Measurements from ENCODE around the gene DPYSL5.

Gene DPYSL5

DNA sequence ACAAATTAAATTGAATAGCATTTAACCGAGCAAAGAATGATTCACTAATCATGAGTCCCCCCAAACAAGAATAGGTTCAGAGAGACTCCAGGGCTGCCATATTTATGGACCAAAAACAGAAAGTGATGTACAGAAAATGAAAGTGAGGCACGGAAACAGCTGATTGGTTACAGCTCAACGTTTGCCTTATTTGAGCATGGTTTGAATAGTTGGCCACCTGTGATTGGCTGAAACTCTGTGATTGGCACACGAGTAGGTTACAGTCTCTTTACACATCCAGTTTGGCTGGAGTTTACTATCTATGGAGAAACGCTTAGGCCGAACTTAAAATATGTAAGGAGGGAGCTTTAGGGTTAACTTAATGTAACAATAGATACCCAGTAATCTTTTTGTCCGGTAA, 27.0 kb upstream of the DPYSL5 start:
- Mint-ChIP-seq H3K9me3 (no peaks in the 10 kb centered on the region), H3K36me3 (no peaks in the 10 kb centered on the region), H3K27ac (no peak overlapping the region), H3K4me3 (no peak overlapping the region), H3K4me1 (no peaks in the 10 kb centered on the region), H3K27me3 (peaks cover 42% of the 10 kb centered on the region)
- ATAC-seq, result no peak

DNA sequence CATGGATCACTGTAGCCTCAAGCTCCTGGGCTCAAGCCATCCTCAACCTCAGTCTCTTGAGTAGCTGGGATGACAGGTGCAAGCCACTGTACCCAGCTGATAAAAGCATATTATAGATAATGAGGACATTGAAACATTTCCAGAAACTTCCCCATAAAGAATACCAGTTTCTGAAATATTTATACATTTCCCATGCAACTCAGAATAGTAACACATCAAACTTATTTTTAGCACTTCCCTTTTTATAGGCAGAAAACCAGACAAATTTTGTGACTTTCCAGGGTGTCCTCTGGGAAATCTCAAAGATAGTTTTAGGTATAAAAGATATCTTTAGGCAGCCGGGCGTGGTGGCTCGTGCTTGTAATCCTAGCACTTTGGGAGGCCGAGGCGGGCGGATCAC, 25.1 kb upstream of the DPYSL5 start:
- H3K9me3 Mint-ChIP-seq, result no peaks in the 10 kb centered on the region
- H3K27me3 Mint-ChIP-seq, result peaks cover 33% of the 10 kb centered on the region
- no peaks in the 10 kb centered on the region for H3K4me1 Mint-ChIP-seq
- H3K36me3 Mint-ChIP-seq, result no peaks in the 10 kb centered on the region
- no peak for ATAC-seq
- no peak overlapping the region for H3K4me3 Mint-ChIP-seq
- H3K27ac Mint-ChIP-seq, result no peak overlapping the region

DNA sequence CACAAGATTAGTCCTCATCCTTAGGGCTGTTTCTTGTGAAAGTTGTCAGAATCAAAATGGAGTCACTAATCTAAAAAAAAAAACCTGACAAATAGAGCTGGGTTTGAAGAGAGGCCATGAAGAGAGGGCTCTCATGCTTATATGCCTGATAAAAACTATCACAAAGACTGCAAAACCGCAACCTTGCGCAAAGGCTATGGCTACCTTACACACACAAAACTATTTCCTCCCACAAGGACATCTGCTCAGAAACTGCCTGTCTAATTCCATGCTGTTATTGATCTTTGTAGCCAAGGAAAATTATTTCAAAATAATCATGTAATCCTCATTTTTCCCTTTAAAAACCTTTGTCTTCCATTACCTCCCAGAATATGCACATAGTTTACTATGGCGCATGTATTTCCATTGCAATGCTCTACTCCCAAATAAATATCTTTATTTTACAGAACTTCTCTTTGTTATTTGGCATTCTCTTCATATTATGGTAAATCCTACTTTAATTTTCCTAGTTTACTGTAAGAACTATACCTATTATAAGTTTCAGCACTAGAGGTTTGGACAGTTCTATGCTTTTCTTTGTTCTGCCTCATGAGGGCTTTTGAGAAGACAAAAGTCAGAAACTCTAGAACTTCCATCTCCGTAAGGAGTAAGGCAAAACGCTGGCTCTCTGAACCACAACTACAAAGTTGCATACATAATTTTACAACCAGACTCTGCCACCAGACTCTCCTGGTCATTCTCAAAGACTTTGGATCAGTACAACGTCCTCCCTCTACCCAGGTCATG, 9.6 kb upstream of the DPYSL5 start:
- Mint-ChIP-seq H3K27me3 (peaks cover 61% of the 10 kb centered on the region), H3K27ac (no peak overlapping the region), H3K4me1 (no peaks in the 10 kb centered on the region), H3K4me3 (no peak overlapping the region), H3K36me3 (no peaks in the 10 kb centered on the region), H3K9me3 (no peaks in the 10 kb centered on the region)
- ATAC-seq, result no peak

DNA sequence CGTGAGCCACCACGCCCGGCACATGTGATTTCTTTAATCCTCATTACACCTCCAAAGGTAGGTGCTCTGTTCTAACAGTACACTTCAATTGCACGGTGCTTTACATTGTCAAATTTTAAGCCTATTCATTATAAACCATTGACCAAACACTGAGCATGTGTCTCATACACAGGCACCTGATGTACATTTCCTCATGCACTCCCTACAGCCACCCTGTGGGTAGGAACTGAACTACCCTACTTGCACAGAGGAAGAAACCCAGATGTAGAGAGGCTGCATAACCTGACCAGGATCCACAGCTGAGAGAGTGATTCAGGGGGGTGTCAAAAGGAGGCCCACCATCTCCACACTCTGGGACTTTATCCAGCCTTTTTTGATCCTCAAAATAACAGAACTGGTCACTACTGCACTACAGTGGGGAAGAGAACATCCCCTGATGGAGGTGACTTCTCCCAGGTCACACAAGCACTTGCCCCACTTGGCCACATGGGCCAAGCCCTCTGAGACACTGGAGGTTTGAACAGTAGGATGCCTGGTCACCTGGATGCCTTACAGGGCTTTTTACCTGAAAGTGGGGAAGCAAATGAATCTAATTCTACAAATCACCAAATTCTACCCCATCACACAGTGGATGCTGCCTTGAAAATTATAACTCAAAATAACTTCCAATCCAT, 6.9 kb upstream of the DPYSL5 start:
- ATAC-seq, result no peak
- H3K36me3 Mint-ChIP-seq, result no peaks in the 10 kb centered on the region
- no peak overlapping the region for H3K27ac Mint-ChIP-seq
- no peaks in the 10 kb centered on the region for H3K9me3 Mint-ChIP-seq
- no peaks in the 10 kb centered on the region for H3K4me1 Mint-ChIP-seq
- H3K27me3 Mint-ChIP-seq, result peaks cover 63% of the 10 kb centered on the region
- H3K4me3 Mint-ChIP-seq, result no peak overlapping the region

DNA sequence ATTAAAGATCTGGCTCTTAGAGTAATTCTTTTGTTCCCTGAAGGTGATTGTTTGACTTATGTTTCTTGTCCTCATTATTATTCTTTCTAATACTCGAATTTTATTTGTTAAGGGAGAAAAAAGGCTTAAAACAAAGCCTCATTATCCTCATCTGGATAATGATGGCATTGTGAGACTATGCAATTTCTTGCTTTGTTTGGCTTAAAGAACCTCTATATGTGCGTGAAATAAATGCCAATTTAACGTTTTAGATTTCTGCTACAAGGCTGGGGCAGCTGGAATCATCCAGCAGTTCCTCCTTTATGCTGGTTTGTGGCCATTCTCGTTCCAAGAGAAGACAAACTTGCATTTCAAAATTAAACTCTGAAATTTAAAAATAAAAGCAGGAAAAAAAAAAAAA, 4.9 kb upstream of the DPYSL5 start:
- H3K27ac Mint-ChIP-seq, result no peak overlapping the region
- no peak overlapping the region for H3K4me3 Mint-ChIP-seq
- peaks cover 70% of the 10 kb centered on the region for H3K27me3 Mint-ChIP-seq
- H3K9me3 Mint-ChIP-seq, result no peaks in the 10 kb centered on the region
- peaks cover 12% of the 10 kb centered on the region for H3K4me1 Mint-ChIP-seq
- ATAC-seq, result no peak
- no peaks in the 10 kb centered on the region for H3K36me3 Mint-ChIP-seq

DNA sequence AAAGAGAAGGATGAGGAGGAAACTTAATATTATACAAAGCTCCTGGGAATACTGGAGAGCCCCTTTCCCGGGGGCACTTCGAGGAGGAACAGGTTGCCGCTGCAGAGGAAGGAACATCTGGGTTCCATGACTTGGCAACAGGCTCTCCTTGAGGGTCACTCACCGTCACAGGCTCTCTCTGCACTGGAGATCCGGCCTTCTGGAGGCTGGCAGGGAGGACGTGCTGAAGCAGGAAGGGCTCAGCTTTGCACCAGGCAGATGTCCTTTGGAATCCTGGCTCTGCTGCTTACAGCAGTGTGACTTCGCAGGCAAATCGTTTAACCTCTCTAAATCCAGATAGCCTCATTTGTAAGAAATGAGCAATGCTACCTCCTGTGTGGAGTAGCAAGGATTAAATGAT, 2.9 kb upstream of the DPYSL5 start:
- Mint-ChIP-seq H3K9me3 (no peaks in the 10 kb centered on the region), H3K4me3 (no peak overlapping the region), H3K27ac (no peak overlapping the region), H3K36me3 (no peaks in the 10 kb centered on the region), H3K27me3 (peaks cover 66% of the 10 kb centered on the region), H3K4me1 (peaks cover 23% of the 10 kb centered on the region)
- no peak for ATAC-seq

DNA sequence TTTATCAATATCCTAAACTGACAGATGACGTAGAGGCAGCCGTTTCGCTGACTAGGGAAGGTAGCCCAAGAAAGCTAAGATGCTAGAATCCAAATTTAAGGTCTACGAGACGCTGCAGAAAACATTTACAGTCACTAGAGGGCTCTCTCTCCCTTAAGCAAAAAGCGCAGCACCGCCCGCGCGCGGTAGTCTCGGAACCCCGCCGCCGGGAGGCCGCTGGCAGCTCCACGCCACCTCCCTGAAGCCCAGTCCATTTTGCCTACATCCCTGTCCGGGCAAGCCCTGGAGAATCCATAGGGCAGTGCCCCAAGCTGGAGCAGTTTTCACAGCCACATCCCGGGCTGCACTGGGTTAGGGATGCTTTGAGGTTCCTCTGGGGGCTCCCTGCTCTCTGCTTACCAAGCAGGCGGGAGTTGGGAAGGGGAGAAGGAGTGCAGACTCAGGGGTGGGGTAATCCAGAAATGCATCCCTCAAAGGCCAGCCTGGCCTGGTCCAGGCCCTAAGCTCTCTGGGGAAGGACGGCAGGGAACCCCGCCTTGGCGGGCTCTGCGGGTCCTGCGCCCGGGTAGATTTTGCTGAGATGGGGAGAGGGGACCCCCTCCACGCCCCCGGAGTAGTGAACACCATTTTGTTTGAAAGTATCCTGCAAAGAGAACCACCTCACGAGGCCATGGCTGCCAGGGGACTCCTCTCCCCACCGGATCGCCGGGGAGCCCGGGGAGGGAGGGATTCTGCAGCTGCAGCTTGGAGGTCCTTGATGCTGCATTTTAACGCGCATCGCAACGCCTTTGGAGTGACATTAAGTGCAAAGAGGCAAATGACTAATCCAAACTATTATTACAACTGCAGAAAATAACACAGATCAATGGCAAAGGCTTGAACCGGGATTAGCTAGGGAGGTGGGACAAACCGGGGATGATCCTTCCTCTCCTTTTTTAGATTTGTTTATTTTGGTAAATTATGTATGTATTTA, 1.3 kb upstream of the DPYSL5 start:
- peaks cover 24% of the 10 kb centered on the region for H3K4me1 Mint-ChIP-seq
- peak; percentile 68 for ATAC-seq
- H3K27me3 Mint-ChIP-seq, result peaks cover 73% of the 10 kb centered on the region
- H3K27ac Mint-ChIP-seq, result no peak overlapping the region
- H3K36me3 Mint-ChIP-seq, result no peaks in the 10 kb centered on the region
- peak overlapping the region; percentile 72 for H3K4me3 Mint-ChIP-seq
- H3K9me3 Mint-ChIP-seq, result no peaks in the 10 kb centered on the region

DNA sequence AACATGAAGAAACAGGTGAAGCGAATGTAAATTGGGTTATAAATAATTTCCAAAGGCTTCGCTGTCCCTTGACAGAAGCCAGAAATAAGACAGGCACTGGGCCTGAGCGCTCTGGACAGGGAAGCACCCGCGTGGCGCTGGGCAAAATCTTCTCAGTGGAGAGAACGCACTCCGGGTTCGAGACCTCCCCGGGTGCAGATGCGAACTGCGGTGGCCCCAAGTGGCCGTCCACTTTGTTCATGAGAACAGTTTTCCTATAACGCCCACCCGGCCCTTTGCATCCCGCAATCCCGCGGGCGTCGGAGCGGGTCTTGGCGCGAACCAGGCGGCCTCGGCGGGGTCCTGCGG, 651 bp upstream of the DPYSL5 start:
- H3K9me3 Mint-ChIP-seq, result no peaks in the 10 kb centered on the region
- peaks cover 24% of the 10 kb centered on the region for H3K4me1 Mint-ChIP-seq
- H3K36me3 Mint-ChIP-seq, result no peaks in the 10 kb centered on the region
- peaks cover 73% of the 10 kb centered on the region for H3K27me3 Mint-ChIP-seq
- no peak for ATAC-seq
- H3K27ac Mint-ChIP-seq, result no peak overlapping the region
- H3K4me3 Mint-ChIP-seq, result peak overlapping the region; percentile 26

DNA sequence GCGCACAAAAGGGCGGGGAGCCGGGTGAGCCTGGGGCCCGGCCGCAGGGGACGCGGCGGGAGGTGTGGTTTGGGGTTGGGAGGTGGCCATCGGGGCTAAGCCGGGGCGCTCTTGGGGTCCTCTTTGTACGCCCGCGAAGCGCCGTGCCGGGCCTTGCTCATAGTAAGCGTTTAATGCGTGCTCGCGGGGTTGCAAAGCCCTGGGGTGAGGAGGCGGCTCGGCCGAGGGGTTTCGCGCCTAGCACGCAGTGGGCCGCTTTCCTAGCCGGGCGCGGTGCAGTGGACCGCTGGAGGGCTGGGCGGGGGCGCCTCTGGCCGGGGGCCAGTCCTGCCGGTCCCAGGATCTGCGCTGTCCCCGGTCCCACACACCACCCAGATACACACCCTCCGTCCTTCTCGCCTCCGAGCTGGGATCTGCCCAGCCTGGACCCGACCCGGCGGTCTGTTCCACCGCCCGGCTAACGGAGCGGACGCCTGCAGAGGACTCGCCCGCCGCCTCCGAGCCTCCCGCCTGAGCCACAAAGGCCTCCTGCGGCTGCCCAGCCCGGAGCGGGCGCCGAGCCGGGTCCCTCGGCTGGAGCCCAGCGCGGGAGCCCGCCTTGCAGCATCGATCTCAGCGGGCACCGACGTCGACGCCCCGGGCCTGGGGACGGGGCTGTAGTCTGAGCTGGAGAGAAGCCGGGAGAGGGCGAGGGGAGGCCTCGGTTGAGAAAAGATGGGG, 564 bp downstream of the DPYSL5 start:
- Mint-ChIP-seq H3K27me3 (peaks cover 78% of the 10 kb centered on the region), H3K9me3 (no peaks in the 10 kb centered on the region), H3K4me3 (peak overlapping the region; percentile 80), H3K4me1 (peaks cover 24% of the 10 kb centered on the region), H3K36me3 (no peaks in the 10 kb centered on the region), H3K27ac (no peak overlapping the region)
- ATAC-seq, result peak; percentile 32

DNA sequence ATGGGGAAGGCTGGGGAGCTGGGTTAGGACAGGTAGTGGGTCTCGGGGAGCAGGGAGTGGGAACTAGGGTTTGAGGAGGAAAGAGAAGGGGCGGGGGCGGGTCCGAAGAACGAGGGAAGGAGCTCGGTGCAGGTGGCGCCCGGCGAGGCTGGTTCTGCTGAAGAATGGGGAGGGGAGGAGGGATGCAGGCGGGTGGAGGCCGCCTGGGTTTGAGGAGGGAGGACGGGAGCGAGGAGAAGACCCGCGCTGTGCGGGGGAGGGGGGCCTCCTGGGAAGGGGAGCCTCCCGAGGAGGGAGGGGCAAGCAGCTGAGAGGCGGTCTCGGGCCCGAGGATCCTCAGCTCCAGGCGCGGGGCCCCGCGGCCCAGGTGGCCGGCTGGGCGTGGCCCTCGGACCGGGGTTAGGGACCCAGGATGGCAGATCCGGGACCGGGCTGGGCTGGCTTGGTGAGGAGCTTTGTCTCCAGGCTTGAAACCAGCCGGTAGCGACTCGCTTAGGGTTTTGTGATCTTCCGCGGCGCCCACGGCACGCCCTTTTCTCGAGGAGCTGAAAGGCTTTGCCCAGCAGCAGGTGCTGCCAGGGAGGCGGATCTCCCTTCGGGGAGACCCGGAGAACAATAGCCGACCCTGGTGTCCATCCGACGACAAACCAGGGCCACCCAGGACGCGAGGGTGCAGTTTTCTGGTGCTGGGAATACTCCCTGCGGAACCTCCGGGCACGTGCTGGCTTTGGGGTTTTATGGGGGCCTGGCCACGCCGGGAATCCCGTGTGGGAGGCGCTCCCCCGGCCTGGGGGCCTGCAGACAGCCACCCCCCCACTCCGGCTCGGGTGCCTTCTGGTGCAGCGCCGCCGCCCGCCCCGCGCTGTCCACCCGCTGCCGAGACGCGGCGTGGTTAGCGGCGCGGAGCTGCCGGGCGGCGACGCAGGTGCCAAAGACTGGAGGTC, 1.4 kb downstream of the DPYSL5 start:
- H3K27me3 Mint-ChIP-seq, result peaks cover 73% of the 10 kb centered on the region
- no peak for ATAC-seq
- H3K4me1 Mint-ChIP-seq, result peaks cover 24% of the 10 kb centered on the region
- H3K9me3 Mint-ChIP-seq, result no peaks in the 10 kb centered on the region
- no peaks in the 10 kb centered on the region for H3K36me3 Mint-ChIP-seq
- peak overlapping the region; percentile 80 for H3K4me3 Mint-ChIP-seq
- H3K27ac Mint-ChIP-seq, result no peak overlapping the region

DNA sequence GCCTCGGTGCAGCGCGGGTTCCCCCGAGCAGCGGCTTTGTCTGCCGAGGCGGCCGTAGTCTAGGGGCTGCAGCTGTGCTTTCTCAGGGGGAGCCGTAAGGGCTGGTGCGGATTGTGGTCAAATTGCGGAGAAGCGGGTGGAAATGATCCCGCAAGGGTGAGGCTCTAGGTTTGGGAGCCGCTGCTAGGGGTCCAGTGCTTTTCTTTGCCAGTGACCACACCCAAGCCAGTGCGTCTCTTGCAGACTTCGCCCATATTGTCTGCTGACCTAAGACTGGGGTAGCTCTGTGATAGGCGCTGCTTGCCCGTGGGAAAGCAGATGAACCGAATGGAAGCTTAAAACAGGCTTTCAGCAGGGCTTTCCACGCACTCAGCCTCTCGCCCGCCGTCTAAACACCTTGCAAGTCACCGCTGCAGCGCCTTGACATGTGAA, 2.1 kb downstream of the DPYSL5 start:
- Mint-ChIP-seq H3K27ac (no peak overlapping the region), H3K4me1 (peaks cover 24% of the 10 kb centered on the region), H3K9me3 (no peaks in the 10 kb centered on the region), H3K4me3 (no peak overlapping the region), H3K27me3 (peaks cover 72% of the 10 kb centered on the region), H3K36me3 (no peaks in the 10 kb centered on the region)
- ATAC-seq, result no peak

DNA sequence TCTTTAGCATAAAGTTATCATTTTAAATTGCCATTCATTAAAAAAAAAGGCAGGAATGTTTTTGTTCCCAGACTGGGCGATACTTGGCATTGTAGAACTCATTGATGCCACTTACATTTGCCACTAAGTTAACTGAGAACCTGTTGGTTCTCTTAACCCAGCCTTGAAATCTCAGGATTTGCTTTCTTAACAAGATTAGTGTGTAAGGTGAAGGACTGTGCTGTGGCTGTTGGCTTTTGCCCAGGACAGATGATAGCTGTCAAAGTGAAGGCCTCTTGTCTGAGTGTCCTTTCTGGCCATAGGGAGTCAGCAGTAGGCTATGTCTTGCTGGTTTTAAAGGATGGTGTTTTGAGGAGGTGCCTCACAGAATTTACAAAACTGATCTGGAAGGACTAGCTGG, 2.6 kb downstream of the DPYSL5 start:
- Mint-ChIP-seq H3K9me3 (no peaks in the 10 kb centered on the region), H3K4me3 (no peak overlapping the region), H3K4me1 (peaks cover 24% of the 10 kb centered on the region), H3K27me3 (peaks cover 71% of the 10 kb centered on the region), H3K36me3 (no peaks in the 10 kb centered on the region), H3K27ac (no peak overlapping the region)
- ATAC-seq, result no peak

DNA sequence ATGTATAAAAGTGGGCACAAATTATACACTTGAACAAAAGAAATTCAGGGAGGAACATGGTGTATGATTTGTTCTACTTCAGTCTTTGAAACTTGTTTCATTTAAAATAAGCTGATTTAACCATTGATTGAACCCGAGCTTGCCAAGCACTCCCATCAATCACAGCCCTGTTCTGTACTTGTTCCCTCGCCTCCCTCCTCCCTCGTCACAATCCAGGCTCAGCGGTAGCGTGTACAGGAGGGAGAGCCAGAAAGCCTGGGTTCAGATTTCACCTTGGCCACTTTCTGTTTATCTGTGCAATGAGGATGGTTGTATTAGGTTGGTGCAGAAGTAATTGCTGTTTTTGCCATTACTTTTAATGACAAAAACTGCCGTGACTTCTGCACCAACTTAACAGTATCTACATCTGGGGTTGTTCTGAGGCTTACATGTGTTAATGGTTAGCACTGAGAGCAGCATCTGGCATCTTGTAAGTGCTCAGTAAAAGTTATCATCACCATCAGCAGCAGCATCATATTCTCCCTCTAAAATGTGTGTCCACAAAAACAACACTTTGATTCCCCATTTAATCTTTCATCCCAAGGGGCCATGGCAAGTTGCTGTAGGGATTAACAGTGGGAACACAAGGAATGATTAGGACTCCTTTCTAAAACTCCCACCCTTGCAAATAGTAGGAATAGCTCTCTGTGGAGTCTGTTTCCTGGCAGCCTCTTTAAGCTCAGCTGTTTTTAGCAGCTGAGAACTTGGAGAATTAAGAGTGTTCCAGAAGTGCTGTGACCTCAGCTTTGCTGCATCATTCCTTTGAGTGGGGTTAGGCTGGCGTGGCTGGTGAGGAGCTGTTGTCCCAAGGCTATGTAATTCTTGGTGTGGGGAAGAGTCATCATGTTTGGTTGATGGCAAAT, 4.7 kb downstream of the DPYSL5 start:
- Mint-ChIP-seq H3K27ac (no peak overlapping the region), H3K9me3 (no peaks in the 10 kb centered on the region), H3K4me1 (peaks cover 12% of the 10 kb centered on the region), H3K4me3 (no peak overlapping the region), H3K36me3 (no peaks in the 10 kb centered on the region), H3K27me3 (peaks cover 57% of the 10 kb centered on the region)
- ATAC-seq, result no peak

Data from stimulated activated memory B cell treated with anti-CD40 and anti-IgM and Interleukin-4, amounts not matched to agents 10 μg/mL and 1 μg/mL and 100 μg/mL, for 72 hours (primary cell).